Measurements from ENCODE around the gene HSD11B2. TPM values are rescaled to one million over a fixed set of nuclear protein-coding genes. Genes with fewer than 3 reads are reported as not detected.

Gene HSD11B2
- total RNA-seq, 1 experiment from 2014 or later = 33.4 TPM

DNA sequence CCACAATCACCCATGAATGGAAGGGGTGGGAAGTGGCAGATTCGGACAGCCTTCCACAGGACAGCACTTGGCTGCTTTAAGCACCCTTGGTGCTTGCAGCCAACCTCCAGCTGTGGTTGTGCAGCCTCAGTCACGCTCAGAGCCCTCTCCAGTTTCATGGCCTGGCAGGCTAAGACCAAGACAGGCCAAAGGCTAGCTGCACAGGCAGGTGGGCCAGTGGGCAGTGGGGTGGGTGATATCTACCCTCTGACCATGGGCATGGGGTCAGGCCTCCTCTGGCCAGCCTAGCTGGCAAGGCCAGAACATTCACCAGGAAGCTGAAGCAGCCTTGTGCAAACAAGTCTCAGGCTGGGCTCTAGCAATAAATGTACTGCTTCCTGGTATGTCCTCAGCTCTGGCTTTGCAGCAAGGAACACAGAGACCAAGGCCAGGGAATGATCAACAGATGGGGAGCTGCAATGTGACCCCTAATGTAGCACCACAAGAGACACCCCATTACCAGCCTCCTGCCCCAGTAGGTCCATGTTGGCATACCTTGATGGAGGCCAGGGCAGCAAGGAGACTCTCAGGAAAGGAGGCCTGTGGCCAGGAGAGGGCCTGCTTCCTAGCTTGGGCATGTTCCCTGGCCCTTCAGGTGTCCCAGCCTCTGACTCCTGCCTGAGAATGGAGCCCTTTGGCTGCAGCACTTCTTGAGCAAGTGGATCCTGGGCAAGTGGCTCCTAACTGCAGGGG is 20.9 kb downstream of the HSD11B2 start (continued):
- TF ChIP-seq, protein P1, sequence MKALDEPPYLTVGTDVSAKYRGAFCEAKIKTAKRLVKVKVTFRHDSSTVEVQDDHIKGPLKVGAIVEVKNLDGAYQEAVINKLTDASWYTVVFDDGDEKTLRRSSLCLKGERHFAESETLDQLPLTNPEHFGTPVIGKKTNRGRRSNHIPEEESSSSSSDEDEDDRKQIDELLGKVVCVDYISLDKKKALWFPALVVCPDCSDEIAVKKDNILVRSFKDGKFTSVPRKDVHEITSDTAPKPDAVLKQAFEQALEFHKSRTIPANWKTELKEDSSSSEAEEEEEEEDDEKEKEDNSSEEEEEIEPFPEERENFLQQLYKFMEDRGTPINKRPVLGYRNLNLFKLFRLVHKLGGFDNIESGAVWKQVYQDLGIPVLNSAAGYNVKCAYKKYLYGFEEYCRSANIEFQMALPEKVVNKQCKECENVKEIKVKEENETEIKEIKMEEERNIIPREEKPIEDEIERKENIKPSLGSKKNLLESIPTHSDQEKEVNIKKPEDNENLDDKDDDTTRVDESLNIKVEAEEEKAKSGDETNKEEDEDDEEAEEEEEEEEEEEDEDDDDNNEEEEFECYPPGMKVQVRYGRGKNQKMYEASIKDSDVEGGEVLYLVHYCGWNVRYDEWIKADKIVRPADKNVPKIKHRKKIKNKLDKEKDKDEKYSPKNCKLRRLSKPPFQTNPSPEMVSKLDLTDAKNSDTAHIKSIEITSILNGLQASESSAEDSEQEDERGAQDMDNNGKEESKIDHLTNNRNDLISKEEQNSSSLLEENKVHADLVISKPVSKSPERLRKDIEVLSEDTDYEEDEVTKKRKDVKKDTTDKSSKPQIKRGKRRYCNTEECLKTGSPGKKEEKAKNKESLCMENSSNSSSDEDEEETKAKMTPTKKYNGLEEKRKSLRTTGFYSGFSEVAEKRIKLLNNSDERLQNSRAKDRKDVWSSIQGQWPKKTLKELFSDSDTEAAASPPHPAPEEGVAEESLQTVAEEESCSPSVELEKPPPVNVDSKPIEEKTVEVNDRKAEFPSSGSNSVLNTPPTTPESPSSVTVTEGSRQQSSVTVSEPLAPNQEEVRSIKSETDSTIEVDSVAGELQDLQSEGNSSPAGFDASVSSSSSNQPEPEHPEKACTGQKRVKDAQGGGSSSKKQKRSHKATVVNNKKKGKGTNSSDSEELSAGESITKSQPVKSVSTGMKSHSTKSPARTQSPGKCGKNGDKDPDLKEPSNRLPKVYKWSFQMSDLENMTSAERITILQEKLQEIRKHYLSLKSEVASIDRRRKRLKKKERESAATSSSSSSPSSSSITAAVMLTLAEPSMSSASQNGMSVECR (CRISPR knock-in tag; IDR thresholded peaks at IDR 0.05; ENCODE audit: borderline replicate concordance) = no peak
- TF ChIP-seq NFYB (CRISPR knock-in tag; conservative IDR thresholded peaks at IDR 0.05; ENCODE audit: low read depth) = no peak
- TF ChIP-seq ZNF263 (CRISPR knock-in tag; IDR thresholded peaks at IDR 0.05; ENCODE audit: low read depth) = no peak
- TF ChIP-seq GABPB1 (CRISPR knock-in tag; IDR thresholded peaks at IDR 0.05) = no peak
- no peak for TF ChIP-seq ZNF425 (CRISPR knock-in tag; conservative IDR thresholded peaks at IDR 0.05)
- TF ChIP-seq IRF1 (CRISPR knock-in tag; IDR thresholded peaks at IDR 0.05) = no peak
- TF ChIP-seq, protein P2, sequence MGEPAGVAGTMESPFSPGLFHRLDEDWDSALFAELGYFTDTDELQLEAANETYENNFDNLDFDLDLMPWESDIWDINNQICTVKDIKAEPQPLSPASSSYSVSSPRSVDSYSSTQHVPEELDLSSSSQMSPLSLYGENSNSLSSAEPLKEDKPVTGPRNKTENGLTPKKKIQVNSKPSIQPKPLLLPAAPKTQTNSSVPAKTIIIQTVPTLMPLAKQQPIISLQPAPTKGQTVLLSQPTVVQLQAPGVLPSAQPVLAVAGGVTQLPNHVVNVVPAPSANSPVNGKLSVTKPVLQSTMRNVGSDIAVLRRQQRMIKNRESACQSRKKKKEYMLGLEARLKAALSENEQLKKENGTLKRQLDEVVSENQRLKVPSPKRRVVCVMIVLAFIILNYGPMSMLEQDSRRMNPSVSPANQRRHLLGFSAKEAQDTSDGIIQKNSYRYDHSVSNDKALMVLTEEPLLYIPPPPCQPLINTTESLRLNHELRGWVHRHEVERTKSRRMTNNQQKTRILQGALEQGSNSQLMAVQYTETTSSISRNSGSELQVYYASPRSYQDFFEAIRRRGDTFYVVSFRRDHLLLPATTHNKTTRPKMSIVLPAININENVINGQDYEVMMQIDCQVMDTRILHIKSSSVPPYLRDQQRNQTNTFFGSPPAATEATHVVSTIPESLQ (CRISPR knock-in tag; IDR thresholded peaks at IDR 0.05) = no peak
- TF ChIP-seq ZBTB21 (CRISPR knock-in tag; IDR thresholded peaks at IDR 0.05; ENCODE audit: borderline replicate concordance) = no peak
- TF ChIP-seq, protein P3, sequence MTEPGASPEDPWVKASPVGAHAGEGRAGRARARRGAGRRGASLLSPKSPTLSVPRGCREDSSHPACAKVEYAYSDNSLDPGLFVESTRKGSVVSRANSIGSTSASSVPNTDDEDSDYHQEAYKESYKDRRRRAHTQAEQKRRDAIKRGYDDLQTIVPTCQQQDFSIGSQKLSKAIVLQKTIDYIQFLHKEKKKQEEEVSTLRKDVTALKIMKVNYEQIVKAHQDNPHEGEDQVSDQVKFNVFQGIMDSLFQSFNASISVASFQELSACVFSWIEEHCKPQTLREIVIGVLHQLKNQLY (CRISPR knock-in tag; IDR thresholded peaks at IDR 0.05) = no peak
- TF ChIP-seq TP53 (CRISPR knock-in tag; IDR thresholded peaks at IDR 0.05) = no peak

DNA sequence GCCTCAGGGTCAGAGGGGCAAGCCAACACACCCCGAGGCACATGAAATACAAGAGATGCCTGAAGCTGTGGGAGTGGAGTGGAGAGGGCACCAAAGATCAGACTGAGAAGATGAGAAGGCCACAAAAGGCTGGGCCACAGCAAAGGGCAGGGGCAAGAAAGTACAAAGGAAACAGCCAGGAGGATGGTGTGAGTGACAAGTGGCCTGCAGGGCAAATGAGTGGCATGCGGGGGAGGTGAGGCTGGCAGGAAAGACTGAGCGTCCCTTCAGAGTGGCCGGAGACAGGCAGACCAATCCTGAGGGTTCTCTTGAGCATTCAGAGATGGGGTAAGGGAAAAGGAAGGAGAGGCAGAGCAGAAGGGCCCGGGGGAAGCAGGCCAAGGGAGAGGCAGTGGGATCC is 23.2 kb downstream of the HSD11B2 start:
- ChIA-PET CTCF (interaction anchor here (1.0 to 2.8 kb wide), 2 partner anchors 12 to 27 kb away, joined by 3 to 14 read pairs; partner anchors contain the start of gene ATP6V0D1), POLR2A (no interaction called here)
- Mint-ChIP-seq H3K27me3 (ENCODE audit: low read depth) (no peaks in the 10 kb centered on the region; the same call in 1 of the 2 replicates), H3K4me3 (no peak overlapping the region), H3K9me3 (no peaks in the 10 kb centered on the region), H3K36me3 (no peaks in the 10 kb centered on the region), H3K27ac (no peak overlapping the region), H3K4me1 (0 out of 2 replicates have a peak, but pooled peaks cover 5% of the 10 kb centered on the region)
- ATAC-seq (no peak), DNase-seq (ENCODE audit: low spot score) (no peak)
- TF ChIP-seq ESRRA (CRISPR knock-in tag; IDR thresholded peaks at IDR 0.05; ENCODE audit: borderline replicate concordance) (no peak), NFYB (CRISPR knock-in tag; conservative IDR thresholded peaks at IDR 0.05; ENCODE audit: low read depth) (no peak), STAT6 (CRISPR knock-in tag; conservative IDR thresholded peaks at IDR 0.05; ENCODE audit: low read depth) (no peak), KAT7 (CRISPR knock-in tag; IDR thresholded peaks at IDR 0.05; ENCODE audit: borderline replicate concordance) (no peak), IRF1 (CRISPR knock-in tag; IDR thresholded peaks at IDR 0.05) (no peak), ZNF423 (CRISPR knock-in tag; IDR thresholded peaks at IDR 0.05) (no peak), ZNF425 (CRISPR knock-in tag; conservative IDR thresholded peaks at IDR 0.05) (no peak), E2F1 (CRISPR knock-in tag; IDR thresholded peaks at IDR 0.05) (no peak), OVOL2 (CRISPR knock-in tag; IDR thresholded peaks at IDR 0.05; ENCODE audit: borderline replicate concordance) (no peak)
